Gastrocnemius medialis (tissue), 4 donors: ENCODE data around the gene SETD5. TPM values are rescaled to one million over a fixed set of nuclear protein-coding genes. Genes with fewer than 3 reads are reported as not detected.

Experiments
- ATAC-seq, 2 donors: fragments of 150-250 bp; one replicate each; pipeline ENCODE4 v1.9.1; 2016
- DNase-seq, 2 donors: peaks; one replicate each; pipeline ENCODE4 v3.0.0-alpha.2; 2019
- H3K27ac ChIP-seq, 4 donors: fragments of 200-600 bp; sonication (generic); 1 replicate in 1 of 4; 2 replicates in 3 of 4; pipeline ENCODE4 v1.5.1; 2016 to 2018; ENCODE audit warnings: mild to moderate bottlenecking in 2 of 4, moderate library complexity in 1 of 4
- H3K27me3 ChIP-seq, 3 donors: fragments of 200-600 bp; sonication (generic) in 2 of 3; 1 replicate in 1 of 3; 2 replicates in 2 of 3; pipeline versions ENCODE4 v1.5.1 to v1.6.0; 2016 to 2019; ENCODE audit warnings: mild to moderate bottlenecking in 1 of 3, moderate library complexity in 1 of 3
- H3K36me3 ChIP-seq, 2 donors: fragments of 200-600 bp; sonication (generic) in 1 of 2; one replicate each; pipeline ENCODE4 v1.5.1; 2017 to 2018
- H3K4me1 ChIP-seq, 2 donors: fragments of 200-600 bp; sonication (generic) in 1 of 2; one replicate each; pipeline ENCODE4 v1.5.1; 2016 to 2017; ENCODE audit warnings: mild to moderate bottlenecking in 2 of 2
- H3K4me3 ChIP-seq, 4 donors: fragments of 200-600 bp; sonication (generic) in 3 of 4; 1 replicate in 1 of 4; 2 replicates in 3 of 4; pipeline ENCODE4 v1.5.1; 2016 to 2019; ENCODE audit warnings: mild to moderate bottlenecking in 2 of 4
- H3K9me3 ChIP-seq, 3 donors: fragments of 200-600 bp; sonication (generic) in 2 of 3; 1 replicate in 1 of 3; 2 replicates in 2 of 3; pipeline ENCODE4 v1.5.1; 2016 to 2019
- CTCF ChIP-seq, 5 experiments: fragments of 450-650 bp in 3 of 5; fragments of 200-600 bp in 2 of 5; sonication (generic) in 2 of 5; IDR thresholded peaks in 4 of 5; conservative IDR thresholded peaks in 1 of 5; 1 replicate in 4 of 5; 2 replicates in 1 of 5; pipeline ENCODE4 v1.5.1; 2016 to 2019; ENCODE audit warnings: antibody characterized with exemption in 5 of 5, mild to moderate bottlenecking in 3 of 5, moderate library complexity in 3 of 5
- POLR2A ChIP-seq, 2 donors: fragments of 450-650 bp; IDR thresholded peaks; one replicate each; pipeline ENCODE4 v1.6.1; 2017; ENCODE audit warnings: antibody characterized with exemption in 2 of 2, mild to moderate bottlenecking in 2 of 2, moderate library complexity in 2 of 2
- in situ Hi-C, 4 donors: fragments of 200-750 bp; cut with MboI; loops; one replicate each; pipeline versions ENCODE4 v1.15.0 to v1.8.0; 2017; ENCODE audit warnings: low sequenced_read_pairs in 4 of 4
- intact Hi-C: fragments of 100-400 bp; cut with DNase I; formaldehyde crosslinking; loops from one replicate; pipeline ENCODE4 v1.15.1; 2023; ENCODE audit warnings: low total_unique reads
- total RNA-seq, 4 donors: library from RNA; depleted of rRNA; stranded (reverse); fragments of >200 nt; gene quantifications; one replicate each; pipeline versions ENCODE4 v1.1.0 to v1.2.3, GENCODE V29; 2016

SETD5 gene
- total RNA-seq, 4 donors from 2014 or later, result 28.9 to 43.3 (median 41.0) TPM

GRCh38 chr3:9414826-9415225 lies 17.4 kb downstream of the SETD5 start:
- Histone ChIP-seq H3K27me3 (no peaks in the 10 kb centered on the region), H3K27ac (peak overlapping the region in 1 of 4 donors; percentile 18), H3K4me1 (peaks cover 54 to 64% of the 10 kb centered on the region in 2 donors), H3K4me3 (no peak overlapping the region), H3K9me3 (no peaks in the 10 kb centered on the region), H3K36me3 (no peaks in the 10 kb centered on the region)
- TF ChIP-seq POLR2A (IDR thresholded peaks at IDR 0.05) (no peak), CTCF (IDR thresholded peaks at IDR 0.05 in 4 of 5, conservative IDR thresholded peaks at IDR 0.05 in 1 of 5) (no peak)
- in situ Hi-C loops, result no loop called here
- intact Hi-C loops, result no loop called here
- DNase-seq (no peak), ATAC-seq (no peak)

- intact Hi-C loops, result no loop called here
- no peak for ATAC-seq
- DNase-seq, result no peak
- Histone ChIP-seq H3K27ac (peak overlapping the region in 3 of 4 donors; percentile 26 to 48 (median 37)), H3K4me3 (no peak overlapping the region), H3K27me3 (no peaks in the 10 kb centered on the region), H3K9me3 (no peaks in the 10 kb centered on the region), H3K36me3 (no peaks in the 10 kb centered on the region), H3K4me1 (peaks cover 54 to 64% of the 10 kb centered on the region in 2 donors)
- in situ Hi-C loops, result no loop called here
- TF ChIP-seq POLR2A (IDR thresholded peaks at IDR 0.05) (no peak), CTCF (IDR thresholded peaks at IDR 0.05 in 4 of 5, conservative IDR thresholded peaks at IDR 0.05 in 1 of 5) (no peak)
Observed at GRCh38 chr3:9415485-9416138, 18.2 kb downstream of the SETD5 start.

- peaks cover 55 to 64% of the 10 kb centered on the region in 2 donors for H3K4me1 ChIP-seq
- DNase-seq (no peak), ATAC-seq (no peak)
- intact Hi-C loops (no loop called here), in situ Hi-C loops (no loop called here)
- H3K27ac ChIP-seq, result peak overlapping the region in 3 of 4 donors; percentile 26 to 48 (median 37)
- H3K4me3 ChIP-seq, result no peak overlapping the region
- H3K36me3 ChIP-seq, result no peaks in the 10 kb centered on the region
- no peaks in the 10 kb centered on the region for H3K9me3 ChIP-seq
- TF ChIP-seq POLR2A (IDR thresholded peaks at IDR 0.05) (no peak), CTCF (IDR thresholded peaks at IDR 0.05 in 4 of 5, conservative IDR thresholded peaks at IDR 0.05 in 1 of 5) (no peak)
- no peaks in the 10 kb centered on the region for H3K27me3 ChIP-seq
Observed at GRCh38 chr3:9416139-9416780, 18.8 kb downstream of the SETD5 start.

GRCh38 chr3:9420850-9421549 lies 23.6 kb downstream of the SETD5 start:
- intact Hi-C loops, result no loop called here
- in situ Hi-C loops, result no loop called here
- no peak overlapping the region for H3K4me3 ChIP-seq
- H3K27me3 ChIP-seq, result no peaks in the 10 kb centered on the region
- H3K27ac ChIP-seq, result peak overlapping the region; percentile 82 to 86 (median 84)
- H3K9me3 ChIP-seq, result no peaks in the 10 kb centered on the region
- no peak for TF ChIP-seq CTCF (IDR thresholded peaks at IDR 0.05 in 4 of 5, conservative IDR thresholded peaks at IDR 0.05 in 1 of 5)
- no peak for TF ChIP-seq POLR2A (IDR thresholded peaks at IDR 0.05)
- H3K4me1 ChIP-seq, result peaks cover 59 to 63% of the 10 kb centered on the region in 2 donors
- H3K36me3 ChIP-seq, result no peaks in the 10 kb centered on the region
- DNase-seq (no peak), ATAC-seq (no peak)
